TTC549 (cell line): ENCODE data around the gene TSEN15.

Experiments used
- FAIRE-seq: peaks from 2 replicates; lab custom pipeline; 2012; peaks lifted over from hg19 to GRCh38; lab: Jason Lieb, UNC

TSEN15 gene

GRCh38 chr1:184051485-184052193 lies at the start of gene TSEN15:
Gene TSEN15 (plus strand): TSS chr1:184051730. CDS start chr1:184051756, 26 bp downstream.
- FAIRE-seq, result peak; percentile 94

GRCh38 chr1:184002071-184002470 lies 49.5 kb upstream of the TSEN15 start:
- no peak for FAIRE-seq

- no peak for FAIRE-seq
Measured at GRCh38 chr1:184004935-184005334, 46.6 kb upstream of the TSEN15 start.

- FAIRE-seq, result no peak
Measured at GRCh38 chr1:184005506-184005905, 46.0 kb upstream of the TSEN15 start.

GRCh38 chr1:184010788-184011187 lies 40.7 kb upstream of the TSEN15 start:
- no peak for FAIRE-seq

- peak; percentile 88 for FAIRE-seq
Measured at GRCh38 chr1:184012187-184012586, 39.3 kb upstream of the TSEN15 start.

- no peak for FAIRE-seq
Measured at GRCh38 chr1:184014271-184014670, 37.3 kb upstream of the TSEN15 start.

- no peak for FAIRE-seq
Measured at GRCh38 chr1:184016169-184016568, 35.4 kb upstream of the TSEN15 start.

GRCh38 chr1:184017306-184017705 lies 34.2 kb upstream of the TSEN15 start:
- no peak for FAIRE-seq

- no peak for FAIRE-seq
Measured at GRCh38 chr1:184018622-184019021, 32.9 kb upstream of the TSEN15 start.

- FAIRE-seq, result no peak
Measured at GRCh38 chr1:184019069-184019468, 32.5 kb upstream of the TSEN15 start.

GRCh38 chr1:184019506-184019905 lies 32.0 kb upstream of the TSEN15 start:
- no peak for FAIRE-seq

- no peak for FAIRE-seq
Measured at GRCh38 chr1:184020328-184020727, 31.2 kb upstream of the TSEN15 start.

GRCh38 chr1:184020855-184021254 lies 30.7 kb upstream of the TSEN15 start:
- peak; percentile 13 for FAIRE-seq

GRCh38 chr1:184021728-184022127 lies 29.8 kb upstream of the TSEN15 start:
- peak; percentile 72 for FAIRE-seq

- FAIRE-seq, result peak; percentile 71
Measured at GRCh38 chr1:184022668-184023067, 28.9 kb upstream of the TSEN15 start.

GRCh38 chr1:184023171-184023570 lies 28.4 kb upstream of the TSEN15 start:
- FAIRE-seq, result no peak

- FAIRE-seq, result no peak
Measured at GRCh38 chr1:184025242-184025675, 26.3 kb upstream of the TSEN15 start.

GRCh38 chr1:184027826-184028695 lies 23.5 kb upstream of the TSEN15 start:
- FAIRE-seq, result no peak

GRCh38 chr1:184028854-184029623 lies 22.5 kb upstream of the TSEN15 start:
- no peak for FAIRE-seq

GRCh38 chr1:184030433-184031091 lies 21.0 kb upstream of the TSEN15 start:
- FAIRE-seq, result peak; percentile 31

- no peak for FAIRE-seq
Measured at GRCh38 chr1:184031092-184031408, 20.5 kb upstream of the TSEN15 start.
